K562 (cell line): ENCODE data around the gene ANKRD1. TPM values are rescaled to one million over a fixed set of nuclear protein-coding genes. Genes with fewer than 3 reads are reported as not detected.

ENCODE experiments used
- ATF1 ChIP-seq, 2 experiments: fragments of 450-650 bp in 1 of 2; IDR thresholded peaks; 2 replicates each; pipeline ENCODE4 v1.6.1; 2016; ENCODE audit warnings: missing compliant biosample characterization in 1 of 2, missing genetic modification characterization in 1 of 2
- CREM ChIP-seq: IDR thresholded peaks from 2 replicates; pipeline ENCODE4 v1.6.1; 2014; ENCODE audit warnings: antibody characterized with exemption, low read depth
- E4F1 ChIP-seq: fragments of 250-450 bp; sonication (Bioruptor Pico); IDR thresholded peaks from 2 replicates; pipeline ENCODE4 v1.5.0; 2021; ENCODE audit warnings: mild to moderate bottlenecking, borderline replicate concordance
- FOXP1 ChIP-seq: sonication (generic); formaldehyde crosslinking; IDR thresholded peaks from 2 replicates; pipeline ENCODE4 v1.8.0; 2022; ENCODE audit warnings: mild to moderate bottlenecking, missing genetic modification reagents
- MYBL2 ChIP-seq, 2 experiments: fragments of 450-650 bp in 1 of 2; sonication (generic) in 1 of 2; formaldehyde crosslinking in 1 of 2; IDR thresholded peaks; 2 replicates each; pipeline versions ENCODE4 v1.6.1 to v1.8.1; 2017 to 2022; ENCODE audit warnings: borderline replicate concordance in 1 of 2, inconsistent platforms in 1 of 2, low read depth in 1 of 2, mild to moderate bottlenecking in 1 of 2, missing genetic modification reagents in 1 of 2, moderate library complexity in 1 of 2
- NCOR1 ChIP-seq: fragments of 450-650 bp; IDR thresholded peaks from 2 replicates; pipeline ENCODE4 v1.6.1; 2016; ENCODE audit warnings: mild to moderate bottlenecking, moderate library complexity
- SAFB2 ChIP-seq: fragments of 200-400 bp; formaldehyde crosslinking; IDR thresholded peaks from 2 replicates; pipeline ENCODE4 v1.6.1; 2018; ENCODE audit warnings: borderline replicate concordance, low read length, low read depth, moderate library complexity; ENCODE audit not compliant: severe bottlenecking
- TSHZ1 ChIP-seq: fragments of 250-450 bp; sonication (Bioruptor Pico); IDR thresholded peaks from 2 replicates; pipeline ENCODE4 v1.4.0; 2020; ENCODE audit warnings: mild to moderate bottlenecking, moderate library complexity
- ZFPM2 ChIP-seq: fragments of 250-450 bp; sonication (Bioruptor Pico); IDR thresholded peaks from 2 replicates; pipeline ENCODE4 v1.5.1; 2022; ENCODE audit warnings: mild to moderate bottlenecking
- ZKSCAN8 ChIP-seq: fragments of 200-800 bp; sonication (Bioruptor generic); IDR thresholded peaks from 2 replicates; pipeline ENCODE4 v1.6.1; 2016; ENCODE audit warnings: missing genetic modification characterization, missing compliant biosample characterization
- ZNF277 ChIP-seq: fragments of 250-450 bp; sonication (Bioruptor Pico); IDR thresholded peaks from 2 replicates; pipeline ENCODE4 v1.8.0; 2022; ENCODE audit warnings: inconsistent platforms, mild to moderate bottlenecking, moderate library complexity, borderline replicate concordance
- polyA plus RNA-seq, 8 experiments: library from polyadenylated mRNA; depleted of rRNA in 4 of 8; stranded (reverse) in 5 of 8; unstranded in 3 of 8; fragments of >200 nt; fragmentation: Nextera tagmentation in 2 of 8; fragmentation: Illumina TruSeq in 1 of 8; extraction: Ambion mirVana in 2 of 8; extraction: Trizol in 1 of 8; gene quantifications; 2 replicates each; pipeline versions ENCODE4 v1.2.1 to v1.2.3, GENCODE V29; 2011 to 2014; ENCODE audit warnings: inconsistent platforms in 1 of 8, missing spikeins in 1 of 8
- total RNA-seq, 7 experiments: library from RNA; depleted of rRNA in 6 of 7; stranded (reverse); fragments of >200 nt in 6 of 7; fragmentation: Illumina TruSeq in 2 of 7; extraction: Trizol in 2 of 7; gene quantifications; 2 replicates each; pipeline versions ENCODE4 v1.2.1 to v1.2.3, GENCODE V29; 2011 to 2021; ENCODE audit warnings: low replicate concordance in 1 of 7
- TF ChIP-seq, protein P1 (sequence below): fragments of 450-650 bp; IDR thresholded peaks from one replicate; pipeline ENCODE4 v1.6.1; 2018; ENCODE audit warnings: mild to moderate bottlenecking, moderate library complexity; ENCODE audit not compliant: partially characterized antibody
- TF ChIP-seq, protein P2 (sequence below): fragments of 250-450 bp; sonication (Bioruptor Pico); IDR thresholded peaks from 2 replicates; pipeline ENCODE4 v1.4.0; 2020
- TF ChIP-seq, protein P3 (sequence below): IDR thresholded peaks from 2 replicates; pipeline ENCODE4 v1.6.1; 2016; ENCODE audit warnings: missing genetic modification characterization, missing compliant biosample characterization

The ANKRD1 gene
- total and polyA plus RNA-seq, 9 of the 15 experiments (the other 6 are each of a cell fraction or from before 2014, with no cell fraction given) = not detected

GRCh38 chr10:90871279-90871765 lies 49.6 kb downstream of the ANKRD1 start (continued):
- TF ChIP-seq TSHZ1 (CRISPR knock-in tag) (no peak), NCOR1 (no peak), ZFPM2 (no peak), ZKSCAN8 (peak; percentile 87), ATF1 (CRISPR knock-in tag; IDR thresholded peaks at IDR 0.05) (no peak), ATF1 (tag; IDR thresholded peaks at IDR 0.05) (peak; percentile 41; the same call in 1 of the 2 replicates), ZNF277 (CRISPR knock-in tag) (no peak), FOXP1 (CRISPR knock-in tag) (no peak), E4F1 (CRISPR knock-in tag) (no peak), SAFB2 (no peak), CREM (peak; percentile 12; the same call in 1 of the 2 replicates), MYBL2 (IDR thresholded peaks at IDR 0.05; ENCODE audit: low read depth) (no peak), MYBL2 (CRISPR knock-in tag; IDR thresholded peaks at IDR 0.05; ENCODE audit: borderline replicate concordance) (no peak)
- TF ChIP-seq, protein P1, sequence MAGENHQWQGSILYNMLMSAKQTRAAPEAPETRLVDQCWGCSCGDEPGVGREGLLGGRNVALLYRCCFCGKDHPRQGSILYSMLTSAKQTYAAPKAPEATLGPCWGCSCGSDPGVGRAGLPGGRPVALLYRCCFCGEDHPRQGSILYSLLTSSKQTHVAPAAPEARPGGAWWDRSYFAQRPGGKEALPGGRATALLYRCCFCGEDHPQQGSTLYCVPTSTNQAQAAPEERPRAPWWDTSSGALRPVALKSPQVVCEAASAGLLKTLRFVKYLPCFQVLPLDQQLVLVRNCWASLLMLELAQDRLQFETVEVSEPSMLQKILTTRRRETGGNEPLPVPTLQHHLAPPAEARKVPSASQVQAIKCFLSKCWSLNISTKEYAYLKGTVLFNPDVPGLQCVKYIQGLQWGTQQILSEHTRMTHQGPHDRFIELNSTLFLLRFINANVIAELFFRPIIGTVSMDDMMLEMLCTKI = no peak
- TF ChIP-seq, protein P2, sequence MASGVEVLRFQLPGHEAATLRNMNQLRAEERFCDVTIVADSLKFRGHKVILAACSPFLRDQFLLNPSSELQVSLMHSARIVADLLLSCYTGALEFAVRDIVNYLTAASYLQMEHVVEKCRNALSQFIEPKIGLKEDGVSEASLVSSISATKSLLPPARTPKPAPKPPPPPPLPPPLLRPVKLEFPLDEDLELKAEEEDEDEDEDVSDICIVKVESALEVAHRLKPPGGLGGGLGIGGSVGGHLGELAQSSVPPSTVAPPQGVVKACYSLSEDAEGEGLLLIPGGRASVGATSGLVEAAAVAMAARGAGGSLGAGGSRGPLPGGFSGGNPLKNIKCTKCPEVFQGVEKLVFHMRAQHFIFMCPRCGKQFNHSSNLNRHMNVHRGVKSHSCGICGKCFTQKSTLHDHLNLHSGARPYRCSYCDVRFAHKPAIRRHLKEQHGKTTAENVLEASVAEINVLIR (CRISPR knock-in tag) = no peak
- TF ChIP-seq, protein P3, sequence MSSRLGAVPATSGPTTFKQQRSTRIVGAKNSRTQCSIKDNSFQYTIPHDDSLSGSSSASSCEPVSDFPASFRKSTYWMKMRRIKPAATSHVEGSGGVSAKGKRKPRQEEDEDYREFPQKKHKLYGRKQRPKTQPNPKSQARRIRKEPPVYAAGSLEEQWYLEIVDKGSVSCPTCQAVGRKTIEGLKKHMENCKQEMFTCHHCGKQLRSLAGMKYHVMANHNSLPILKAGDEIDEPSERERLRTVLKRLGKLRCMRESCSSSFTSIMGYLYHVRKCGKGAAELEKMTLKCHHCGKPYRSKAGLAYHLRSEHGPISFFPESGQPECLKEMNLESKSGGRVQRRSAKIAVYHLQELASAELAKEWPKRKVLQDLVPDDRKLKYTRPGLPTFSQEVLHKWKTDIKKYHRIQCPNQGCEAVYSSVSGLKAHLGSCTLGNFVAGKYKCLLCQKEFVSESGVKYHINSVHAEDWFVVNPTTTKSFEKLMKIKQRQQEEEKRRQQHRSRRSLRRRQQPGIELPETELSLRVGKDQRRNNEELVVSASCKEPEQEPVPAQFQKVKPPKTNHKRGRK = no peak
